GM11168 (cell line): Measurements from ENCODE around the gene AUTS2.

Experiments used
- in situ Hi-C: fragments of 300-500 bp; cut with MboI; formaldehyde crosslinking; loops from one replicate; pipeline ENCODE4 v1.12.0; 2022; ENCODE audit warnings: low sequenced_read_pairs; ENCODE audit not compliant: unreplicated experiment

AUTS2 gene

GRCh38 chr7:70035519-70035918, 437.2 kb downstream of the AUTS2 start:
- in situ Hi-C loops: no loop called here

DNA sequence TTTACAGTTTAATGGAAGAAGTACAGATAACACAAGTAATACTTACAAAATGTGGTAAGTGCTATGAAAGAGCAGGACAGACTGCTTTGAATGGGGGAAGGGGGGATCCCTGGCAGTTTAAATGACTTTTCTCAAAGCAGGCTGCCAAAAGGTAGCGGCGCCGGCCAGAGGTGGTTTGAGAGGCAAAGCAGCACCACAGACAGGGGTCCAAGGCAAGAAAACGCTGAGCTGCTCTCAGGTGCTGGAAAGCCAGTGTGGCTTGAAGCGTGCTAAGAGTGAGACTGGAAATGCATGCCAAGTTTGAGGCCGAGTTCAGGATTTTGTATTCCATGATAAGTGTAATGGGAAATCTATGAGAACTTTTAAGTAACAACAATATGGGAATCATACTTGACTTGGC, 437.7 kb downstream of the AUTS2 start:
- in situ Hi-C loops: no loop called here

DNA sequence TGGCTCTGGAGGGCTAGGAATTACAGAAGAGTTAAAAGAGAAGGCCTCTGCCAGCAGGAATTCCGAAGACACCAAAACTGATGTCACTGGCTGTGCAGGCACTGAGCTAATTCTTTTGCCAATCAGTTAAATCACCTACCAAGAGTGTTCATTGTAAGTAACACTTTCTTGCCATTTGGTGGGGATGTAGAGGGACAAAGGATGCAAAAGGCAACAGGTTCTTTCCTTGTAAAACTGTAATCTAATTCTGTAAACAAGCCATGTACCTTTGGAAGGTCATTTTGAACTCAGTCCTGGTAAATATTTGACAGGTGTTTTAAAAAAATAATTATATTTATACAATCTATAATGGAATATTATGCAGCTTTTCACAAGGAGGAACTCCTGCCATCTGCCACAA, 438.4 kb downstream of the AUTS2 start:
- in situ Hi-C loops: no loop called here

GRCh38 chr7:70037171-70037933, 439.1 kb downstream of the AUTS2 start:
- in situ Hi-C loops: no loop called here

GRCh38 chr7:70040051-70040450, 441.8 kb downstream of the AUTS2 start:
- in situ Hi-C loops: no loop called here

DNA sequence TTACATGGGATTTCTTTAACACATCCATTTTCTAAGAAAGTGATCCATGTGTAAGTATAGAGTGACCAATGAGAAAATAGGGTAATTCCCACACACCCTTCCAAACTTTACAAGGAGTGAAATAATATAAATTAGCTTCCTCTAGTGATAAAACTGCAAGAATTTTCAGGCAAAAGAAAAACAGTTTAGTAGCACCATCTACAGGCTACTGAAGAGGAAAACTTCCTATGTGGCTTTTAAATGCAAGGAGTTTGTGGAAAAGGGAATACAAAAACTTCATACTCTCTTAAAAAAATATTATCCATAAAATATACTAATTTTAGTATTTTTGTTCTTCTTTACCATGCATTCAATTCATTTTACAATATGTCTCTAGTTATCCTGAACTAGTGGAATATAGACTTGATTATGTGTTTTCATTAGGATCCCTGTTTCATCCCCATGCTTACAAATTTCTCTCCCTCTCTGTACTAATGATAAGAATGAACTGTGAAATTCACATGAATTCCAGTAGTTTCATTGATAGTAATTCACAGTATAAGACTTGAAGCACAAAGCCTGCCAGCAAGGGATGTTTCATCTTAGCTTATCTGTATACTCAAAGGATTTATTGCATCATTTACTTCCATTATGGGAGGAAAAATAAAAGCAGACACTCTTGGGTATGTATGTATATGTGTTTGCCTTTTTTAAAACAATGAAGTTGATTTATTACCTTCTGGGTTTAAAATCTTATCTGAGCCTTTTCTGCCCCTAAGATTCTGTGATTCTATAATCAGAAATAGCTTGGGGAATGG, 442.9 kb downstream of the AUTS2 start:
- in situ Hi-C loops: no loop called here

DNA sequence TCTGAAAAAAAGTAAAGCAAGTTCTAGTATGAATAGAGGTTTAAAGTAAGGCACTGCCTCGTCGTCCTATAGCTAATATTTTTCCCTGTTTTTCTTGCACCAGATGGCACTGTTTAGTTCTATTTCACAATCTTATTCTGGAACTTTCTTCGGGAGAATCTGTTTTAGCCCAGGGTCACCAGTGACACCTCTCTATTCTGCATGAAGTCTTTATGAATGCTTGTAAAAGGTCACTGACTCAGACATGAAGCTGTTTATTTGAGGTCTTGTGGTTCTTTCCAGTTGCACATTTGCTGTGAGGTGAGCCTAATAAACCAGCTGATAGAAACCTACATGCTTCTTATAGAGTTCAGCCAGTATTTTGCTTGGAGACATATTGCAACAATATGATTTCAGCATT, 444.3 kb downstream of the AUTS2 start:
- in situ Hi-C loops: no loop called here

GRCh38 chr7:70043015-70043538, 444.8 kb downstream of the AUTS2 start:
- in situ Hi-C loops: no loop called here

DNA sequence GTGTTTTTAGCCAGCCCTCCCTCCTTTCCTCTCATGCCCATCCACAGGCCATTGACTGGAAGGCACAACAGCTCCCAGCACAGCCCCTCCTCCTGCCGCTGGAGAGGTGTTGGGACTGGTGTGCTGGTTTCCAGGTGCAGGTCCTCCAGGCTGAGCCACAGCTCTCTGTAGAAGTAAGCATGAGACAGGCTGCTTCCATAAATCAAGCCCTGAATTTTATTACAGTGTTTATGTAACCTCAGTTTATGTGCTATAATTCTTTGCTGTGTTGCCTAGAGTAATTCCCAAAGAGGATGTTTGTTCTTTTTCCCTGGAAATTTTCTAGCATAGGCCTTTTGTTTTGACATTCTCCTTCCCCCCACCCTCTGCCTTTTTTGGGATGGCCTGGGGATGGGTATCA, 445.8 kb downstream of the AUTS2 start:
- in situ Hi-C loops: no loop called here

GRCh38 chr7:70044525-70044924, 446.2 kb downstream of the AUTS2 start:
- in situ Hi-C loops: no loop called here

DNA sequence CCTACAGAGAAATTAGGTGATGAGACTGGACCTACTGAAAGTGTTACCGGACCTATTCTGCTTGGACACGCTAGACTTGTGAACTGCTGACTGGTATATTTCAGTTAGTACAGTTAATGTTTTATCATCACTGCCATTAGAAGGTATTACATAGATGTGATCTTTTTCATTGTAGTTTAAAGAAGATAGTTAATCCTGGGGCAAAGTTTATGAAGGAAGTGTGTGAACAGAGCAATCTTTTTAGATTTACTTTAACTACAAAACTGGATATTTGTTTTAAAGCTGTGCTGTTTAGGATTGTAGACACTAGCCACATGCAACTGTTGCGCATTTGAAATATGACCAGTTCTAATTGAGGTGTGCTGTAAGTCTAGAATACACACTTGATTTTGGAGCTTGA, 446.7 kb downstream of the AUTS2 start:
- in situ Hi-C loops: no loop called here

GRCh38 chr7:70047384-70047783, 449.1 kb downstream of the AUTS2 start:
- in situ Hi-C loops: no loop called here

DNA sequence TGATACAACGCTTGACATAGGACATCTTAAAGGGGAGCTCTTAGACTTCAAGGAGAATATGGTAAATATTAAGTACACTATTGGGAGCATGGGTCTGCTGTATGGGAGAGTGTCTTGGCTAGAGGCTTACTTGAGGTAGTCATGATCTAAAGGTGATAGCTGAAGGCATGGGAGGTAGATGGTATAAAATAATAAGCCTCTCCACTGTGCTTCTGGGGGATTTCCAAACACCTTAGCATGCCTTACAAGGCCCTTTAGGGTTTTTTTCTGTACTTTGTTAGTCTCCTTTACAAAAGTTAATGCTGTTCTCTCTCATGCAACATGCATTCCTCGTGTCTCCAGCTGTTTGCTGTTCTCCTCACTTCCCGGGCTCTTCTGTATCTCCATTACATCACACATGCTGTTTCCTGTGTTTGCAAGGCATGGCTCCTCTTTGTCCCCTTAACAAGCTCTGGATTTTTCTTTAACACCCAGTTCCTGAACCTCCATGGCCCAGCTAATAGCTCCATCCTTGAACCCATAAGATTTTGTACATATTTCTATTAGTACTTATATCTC, 449.7 kb downstream of the AUTS2 start:
- in situ Hi-C loops: no loop called here

DNA sequence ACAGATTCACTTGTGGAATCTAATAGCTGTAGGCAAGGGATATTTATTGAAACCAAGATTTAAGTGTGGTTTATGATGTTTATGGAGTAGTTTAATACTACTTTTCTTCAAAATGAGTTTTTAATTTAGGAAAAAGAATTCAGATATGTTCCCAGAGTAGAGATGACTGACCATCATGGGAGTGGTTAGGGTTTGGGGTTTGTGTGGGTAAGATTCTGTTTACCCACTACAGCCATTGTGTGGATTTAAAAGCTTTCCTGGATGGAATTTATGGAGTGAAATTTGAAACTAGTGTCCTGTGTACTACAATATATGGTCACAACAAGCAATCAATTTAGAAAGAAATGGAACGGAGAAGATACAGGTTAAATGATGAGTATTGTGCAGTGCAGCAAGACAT, 453.5 kb downstream of the AUTS2 start:
- in situ Hi-C loops: no loop called here

GRCh38 chr7:70052691-70053090, 454.4 kb downstream of the AUTS2 start:
- in situ Hi-C loops: no loop called here

DNA sequence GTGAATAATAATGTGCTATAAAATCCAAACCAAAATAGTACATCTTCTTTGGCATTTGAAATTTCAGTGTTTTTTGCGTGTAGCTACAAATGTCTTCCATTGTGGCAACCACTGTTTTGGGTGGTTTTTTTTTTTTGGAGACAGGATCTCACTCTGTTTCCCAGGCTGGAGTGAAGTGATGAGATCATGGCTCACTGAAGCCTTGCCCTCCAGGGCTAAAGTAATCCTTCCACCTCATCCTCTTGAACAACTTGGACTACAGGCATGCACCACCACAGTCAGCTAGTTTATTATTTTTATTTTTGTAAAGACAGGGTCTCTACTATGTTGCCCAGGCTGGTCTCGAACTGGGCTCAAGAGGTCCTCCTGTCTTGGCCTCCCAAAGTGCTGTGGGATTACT, 455.1 kb downstream of the AUTS2 start:
- in situ Hi-C loops: no loop called here

DNA sequence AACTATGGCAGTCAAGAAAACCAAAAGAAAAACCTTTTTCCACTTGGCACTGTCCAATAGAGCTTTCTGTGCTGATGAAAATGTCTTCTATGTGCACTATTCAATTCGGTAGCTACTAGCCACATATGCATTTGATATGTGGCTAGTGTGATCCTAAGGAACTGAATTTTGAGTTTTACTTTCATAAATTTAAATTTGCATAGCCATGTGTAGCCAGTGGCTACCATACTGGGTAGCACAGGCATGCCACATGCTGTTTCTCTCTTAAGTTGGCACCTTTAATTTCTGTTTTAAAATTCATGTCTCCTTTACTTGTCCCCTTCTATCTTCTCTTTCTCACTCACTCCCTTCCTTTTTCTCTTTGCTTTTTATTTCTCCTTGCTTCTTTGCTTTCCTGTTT, 455.7 kb downstream of the AUTS2 start:
- in situ Hi-C loops: no loop called here

- in situ Hi-C loops: no loop called here
Observed at GRCh38 chr7:70056363-70056762, 458.1 kb downstream of the AUTS2 start.

DNA sequence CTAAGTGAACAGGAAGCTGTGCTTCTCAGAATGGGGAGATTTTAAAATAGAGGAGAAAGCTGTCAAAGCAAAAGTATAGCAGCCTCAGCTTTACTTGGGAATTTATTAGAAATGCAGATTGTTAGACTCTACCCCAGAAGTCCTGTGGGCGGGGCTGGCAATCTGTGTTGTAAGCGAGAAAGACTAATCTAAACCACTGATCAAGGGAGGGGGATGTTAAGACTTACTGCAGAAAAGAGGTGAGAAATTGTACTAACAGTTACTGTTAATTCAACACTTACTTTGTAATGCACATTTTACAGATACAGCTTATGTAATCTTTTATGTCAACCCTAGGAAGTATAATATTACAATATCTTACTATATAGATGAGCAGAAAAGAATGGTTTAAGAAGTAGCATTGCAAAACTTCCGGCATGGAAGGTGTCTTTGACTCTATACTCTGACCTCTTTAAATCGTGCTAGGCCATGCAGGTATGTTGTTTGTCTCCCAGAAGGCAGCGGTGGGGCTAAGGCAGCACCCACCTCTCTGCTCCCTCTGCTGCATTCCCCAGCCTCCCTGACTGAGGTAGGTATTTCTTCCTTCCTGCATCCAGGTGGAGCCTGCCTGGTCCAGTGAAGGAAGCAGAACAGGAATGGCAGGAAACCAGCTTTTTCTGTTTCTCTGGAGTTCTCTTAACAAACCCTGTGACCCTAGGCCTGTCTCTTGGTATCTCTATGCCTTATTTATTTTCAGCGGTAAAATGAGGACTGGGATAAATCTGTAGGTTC, 462.2 kb downstream of the AUTS2 start:
- in situ Hi-C loops: no loop called here

GRCh38 chr7:70063371-70063770, 465.1 kb downstream of the AUTS2 start:
- in situ Hi-C loops: no loop called here
